H1 (cell line): Measurements from ENCODE around the gene DISC1. TPM values are rescaled to one million over a fixed set of nuclear protein-coding genes. Genes with fewer than 3 reads are reported as not detected.

ENCODE experiments used
- CTCF ChIA-PET: fragments of 300-600 bp; sonication (Branson Sonifier 250); formaldehyde crosslinking; loops from one replicate; lab custom pipeline; 2021; ENCODE audit not compliant: partially characterized antibody; lab: Charles Lee
- POLR2A ChIA-PET: fragments of 300-600 bp; sonication (Branson Sonifier 250); formaldehyde crosslinking; loops from one replicate; lab custom pipeline; 2021; ENCODE audit warnings: inconsistent platforms; ENCODE audit not compliant: partially characterized antibody; lab: Charles Lee
- DNase-seq, 2 experiments: peaks; one replicate each; pipeline versions ENCODE4 v3.0.0 to v3.0.0-alpha.2; 2010 to 2022; ENCODE audit warnings: low spot score in 2 of 2, low read depth in 1 of 2, mixed read lengths in 1 of 2
- FAIRE-seq: peaks from 2 replicates; lab custom pipeline; 2011; peaks lifted over from hg19 to GRCh38; lab: Jason Lieb, UNC
- H2AFZ ChIP-seq: 2 replicates; pipeline ENCODE4 v1.8.1; 2012; ENCODE audit warnings: low read length, inconsistent platforms
- H2AK5ac ChIP-seq: 2 replicates; pipeline ENCODE4 v1.6.1; 2013; ENCODE audit warnings: low read depth, low read length
- H2BK120ac ChIP-seq: replicated peaks from 2 replicates; pipeline ENCODE3; 2013; ENCODE audit warnings: low read depth, low read length, inconsistent platforms
- H2BK12ac ChIP-seq: 2 replicates; pipeline ENCODE4 v1.6.1; 2013; ENCODE audit warnings: low read depth, low read length
- H2BK15ac ChIP-seq: 2 replicates; pipeline ENCODE4 v1.6.1; 2013; ENCODE audit warnings: low read length
- H2BK20ac ChIP-seq: 2 replicates; pipeline ENCODE4 v1.6.1; 2013; ENCODE audit warnings: low read length
- H2BK5ac ChIP-seq: 2 replicates; pipeline ENCODE4 v1.6.1; 2013; ENCODE audit warnings: low read depth, low read length
- H3K14ac ChIP-seq: 2 replicates; pipeline ENCODE4 v1.6.1; 2013; ENCODE audit warnings: inconsistent platforms; ENCODE audit not compliant: insufficient read length
- H3K18ac ChIP-seq: 2 replicates; pipeline ENCODE4 v1.6.1; 2013; ENCODE audit warnings: low read length; ENCODE audit errors: extremely low read depth
- H3K23ac ChIP-seq: 2 replicates; pipeline ENCODE4 v1.6.1; 2013; ENCODE audit warnings: inconsistent platforms; ENCODE audit not compliant: insufficient read length
- H3K23me2 ChIP-seq: 2 replicates; pipeline ENCODE4 v1.6.1; 2013; ENCODE audit warnings: low read depth, low read length
- H3K27ac ChIP-seq: 2 replicates; pipeline ENCODE4 v1.6.1; 2011; ENCODE audit warnings: low read depth, low read length, inconsistent platforms
- H3K27me3 ChIP-seq, 4 experiments: replicated peaks in 1 of 4; 1 replicate in 1 of 4; 2 replicates in 3 of 4; pipeline versions ENCODE4 v1.6.1 to v1.8.1; 2011 to 2013; ENCODE audit warnings: low read length in 3 of 4, mild to moderate bottlenecking in 3 of 4, inconsistent platforms in 2 of 4, mixed read lengths in 2 of 4, moderate library complexity in 1 of 4; ENCODE audit not compliant: control insufficient read depth in 3 of 4, insufficient read depth in 3 of 4; ENCODE audit errors: extremely low read depth in 1 of 4
- H3K36me3 ChIP-seq, 4 experiments: 2 replicates each; pipeline versions ENCODE4 v1.6.1 to v1.8.1; 2011 to 2013; ENCODE audit warnings: mild to moderate bottlenecking in 4 of 4, low read length in 3 of 4, moderate library complexity in 2 of 4, control low read depth in 1 of 4, inconsistent platforms in 1 of 4; ENCODE audit not compliant: insufficient read depth in 4 of 4, control insufficient read depth in 2 of 4
- H3K4ac ChIP-seq: replicated peaks from 2 replicates; pipeline ENCODE3; 2013; ENCODE audit warnings: low read length, low read depth, mixed read lengths, inconsistent platforms; ENCODE audit not compliant: insufficient read length
- H3K4me1 ChIP-seq, 4 experiments: replicated peaks in 1 of 4; 1 replicate in 1 of 4; 2 replicates in 3 of 4; pipeline versions ENCODE4 v1.6.1 to v1.8.1; 2011 to 2013; ENCODE audit warnings: low read length in 3 of 4, inconsistent platforms in 2 of 4, mixed read lengths in 1 of 4; ENCODE audit not compliant: insufficient read depth in 4 of 4, control insufficient read depth in 3 of 4
- H3K4me2 ChIP-seq, 2 experiments: 2 replicates each; pipeline versions ENCODE4 v1.6.1 to v1.8.1; 2011 to 2013; ENCODE audit warnings: low read depth in 2 of 2, low read length in 2 of 2, control low read depth in 1 of 2, inconsistent platforms in 1 of 2, mild to moderate bottlenecking in 1 of 2; ENCODE audit not compliant: insufficient read depth in 1 of 2
- H3K4me3 ChIP-seq, 4 experiments: fragments of 200-600, 300-600 bp in 1 of 4; sonication (generic), shearing (Covaris generic), sonication (Bioruptor Twin) in 1 of 4; 2 replicates each; pipeline versions ENCODE4 v1.5.1 to v1.8.1; 2011 to 2016; ENCODE audit warnings: low read length in 4 of 4, low read depth in 3 of 4, control low read depth in 2 of 4, inconsistent platforms in 2 of 4, mild to moderate bottlenecking in 2 of 4, mixed read lengths in 1 of 4, moderate library complexity in 1 of 4; ENCODE audit not compliant: insufficient read depth in 2 of 4; ENCODE audit errors: extremely low read depth in 1 of 4
- H3K56ac ChIP-seq: replicated peaks from 2 replicates; pipeline ENCODE3; 2013; ENCODE audit warnings: low read depth, mild to moderate bottlenecking, mixed read lengths, low read length, inconsistent platforms; ENCODE audit not compliant: insufficient read length
- H3K79me1 ChIP-seq: 2 replicates; pipeline ENCODE4 v1.6.1; 2013; ENCODE audit warnings: low read depth, low read length, control low read depth
- H3K79me2 ChIP-seq, 2 experiments: 2 replicates each; pipeline versions ENCODE4 v1.6.1 to v1.8.1; 2012 to 2013; ENCODE audit warnings: low read length in 2 of 2, mild to moderate bottlenecking in 2 of 2, inconsistent platforms in 1 of 2; ENCODE audit not compliant: insufficient read depth in 2 of 2, control insufficient read depth in 1 of 2
- H3K9ac ChIP-seq, 4 experiments: replicated peaks in 1 of 4; 1 replicate in 1 of 4; 2 replicates in 3 of 4; pipeline versions ENCODE4 v1.6.1 to v1.8.1; 2011 to 2013; ENCODE audit warnings: low read depth in 3 of 4, low read length in 3 of 4, control low read depth in 2 of 4, mild to moderate bottlenecking in 2 of 4, moderate library complexity in 2 of 4, inconsistent platforms in 1 of 4; ENCODE audit errors: extremely low read depth in 1 of 4
- H3K9me3 ChIP-seq, 2 experiments: 2 replicates each; pipeline versions ENCODE4 v1.6.1 to v1.8.1; 2012 to 2013; ENCODE audit warnings: mild to moderate bottlenecking in 2 of 2, moderate library complexity in 2 of 2, control low read depth in 1 of 2, inconsistent platforms in 1 of 2, low read depth in 1 of 2, low read length in 1 of 2, mixed read lengths in 1 of 2; ENCODE audit not compliant: insufficient read depth in 2 of 2
- H4K20me1 ChIP-seq, 2 experiments: replicated peaks in 1 of 2; 2 replicates each; pipeline versions ENCODE3 to v1.8.1; 2011 to 2013; ENCODE audit warnings: inconsistent platforms in 2 of 2, low read length in 2 of 2, mild to moderate bottlenecking in 1 of 2; ENCODE audit not compliant: insufficient read depth in 2 of 2, control insufficient read depth in 1 of 2
- H4K5ac ChIP-seq: 2 replicates; pipeline ENCODE4 v1.6.1; 2013; ENCODE audit warnings: low read length, low read depth, mixed read lengths, inconsistent platforms; ENCODE audit not compliant: insufficient read length
- H4K8ac ChIP-seq: 2 replicates; pipeline ENCODE4 v1.8.0; 2013; ENCODE audit warnings: mild to moderate bottlenecking, moderate library complexity, low read length, inconsistent platforms; ENCODE audit not compliant: insufficient read depth; ENCODE audit errors: extremely low read depth
- H4K91ac ChIP-seq: replicated peaks from 2 replicates; pipeline ENCODE3; 2013; ENCODE audit warnings: low read length, mixed read lengths, inconsistent platforms; ENCODE audit not compliant: insufficient read length
- CEBPB ChIP-seq: IDR thresholded peaks from 2 replicates; pipeline ENCODE4 v1.6.1; 2012; ENCODE audit warnings: low read depth, low read length
- CHD2 ChIP-seq: IDR thresholded peaks from 2 replicates; pipeline ENCODE4 v1.6.1; 2012; ENCODE audit warnings: low read length, improper control_type of control experiment
- CTCF ChIP-seq, 3 experiments: IDR thresholded peaks; 1 replicate in 2 of 3; 2 replicates in 1 of 3; pipeline versions ENCODE4 v1.5.1 to v1.6.1; 2011; ENCODE audit warnings: low read length in 3 of 3, mild to moderate bottlenecking in 3 of 3, inconsistent platforms in 2 of 3, low read depth in 1 of 3, moderate library complexity in 1 of 3; ENCODE audit not compliant: insufficient read depth in 1 of 3; ENCODE audit errors: control extremely low read depth in 1 of 3
- KDM1A ChIP-seq: fragments of 200-600, 300-600 bp; sonication (generic); IDR thresholded peaks from 2 replicates; pipeline ENCODE4 v1.7.1; 2016; ENCODE audit warnings: mild to moderate bottlenecking, low read length, borderline replicate concordance
- KDM5A ChIP-seq: fragments of 200-600 bp; IDR thresholded peaks from 2 replicates; pipeline ENCODE4 v1.7.1; 2012; ENCODE audit warnings: mild to moderate bottlenecking, low read length, inconsistent platforms, mixed read lengths
- NANOG ChIP-seq: IDR thresholded peaks from 2 replicates; pipeline ENCODE4 v1.6.1; 2011; ENCODE audit warnings: low read length, low read depth, mild to moderate bottlenecking, inconsistent platforms; ENCODE audit not compliant: insufficient read depth, poor library complexity, severe bottlenecking
- PHF8 ChIP-seq: fragments of 200-600 bp; sonication (generic); conservative IDR thresholded peaks from 2 replicates; pipeline ENCODE4 v1.7.1; 2012; ENCODE audit warnings: low read depth, mild to moderate bottlenecking, inconsistent platforms, low read length, moderate library complexity
- RBBP5 ChIP-seq: IDR thresholded peaks from 2 replicates; pipeline ENCODE4 v1.7.1; 2012; ENCODE audit warnings: low read depth, mild to moderate bottlenecking, inconsistent platforms, low read length, moderate library complexity, borderline replicate concordance
- SP2 ChIP-seq: IDR thresholded peaks from 2 replicates; pipeline ENCODE4 v1.6.1; 2012; ENCODE audit warnings: mild to moderate bottlenecking, low read length, inconsistent platforms
- SRF ChIP-seq: IDR thresholded peaks from 2 replicates; pipeline ENCODE4 v1.6.1; 2011; ENCODE audit warnings: mild to moderate bottlenecking, low read depth, low read length, moderate library complexity
- WGBS, 2 experiments: shearing (Covaris generic) in 1 of 2; methylation state at CpG; one replicate each; pipeline versions ENCODE4 v1.1.6 to v1.1.7; 2013 to 2015; ENCODE audit warnings: low lambda C conversion rate in 2 of 2, mixed read lengths in 2 of 2, inconsistent platforms in 1 of 2, low coverage in 1 of 2, missing lambda C conversion rate in 1 of 2; ENCODE audit not compliant: insufficient replicate concordance in 2 of 2, insufficient coverage in 1 of 2, insufficient read length in 1 of 2; ENCODE audit errors: extremely low coverage in 1 of 2, missing lambda C conversion rate in 1 of 2; 5-methylcytosine and 5-hydroxymethylcytosine counted together
- polyA plus RNA-seq, 7 experiments: library from polyadenylated mRNA; depleted of rRNA in 3 of 7; stranded (reverse) in 5 of 7; unstranded in 2 of 7; fragments of >200 nt in 5 of 7; fragments of 200-250 nt in 2 of 7; gene quantifications; 1 replicate in 5 of 7; 2 replicates in 1 of 7; 4 replicates in 1 of 7; pipeline versions ENCODE4 v1.2.1 to v1.2.3, GENCODE V29; 2011 to 2013; ENCODE audit warnings: missing spikeins in 2 of 7, mixed read lengths in 2 of 7
- total RNA-seq: library from RNA; stranded (reverse); fragmentation: NEBNext Ultra II Directional; extraction: Animal tissue kit (Norgen Biotek cat#: 25700); gene quantifications from 2 replicates; pipeline ENCODE4 v1.2.1, GENCODE V29; 2021
- TF ChIP-seq, protein P1 (sequence below): IDR thresholded peaks from 2 replicates; pipeline ENCODE4 v1.6.1; 2012; ENCODE audit warnings: inconsistent platforms

The DISC1 gene
- total and polyA plus RNA-seq, 2 of the 8 experiments (the other 6 are each of a cell fraction or from before 2014, with no cell fraction given) = 1.1 to 3.5 TPM

GRCh38 chr1:231926340-231926739 is 299.8 kb downstream of the DISC1 start:
- Histone ChIP-seq H3K27ac (no peak overlapping the region), H3K27me3 (no peaks in the 10 kb centered on the region; a peak in 1 of 7 replicates), H3K4me1 (peaks cover 0 to 5% (median 1%) of the 10 kb centered on the region in 4 experiments; a peak in 1 of 7 replicates), H3K56ac (no peak overlapping the region), H4K20me1 (no peaks in the 10 kb centered on the region), H3K36me3 (no peaks in the 10 kb centered on the region), H2BK12ac (no peak overlapping the region), H2BK120ac (no peak overlapping the region), H3K9me3 (peaks cover 0 to under 1% of the 10 kb centered on the region in 2 experiments; a peak in 1 of 4 replicates), H3K79me1 (no peaks in the 10 kb centered on the region), H3K18ac (no peak overlapping the region), H3K23me2 (no peaks in the 10 kb centered on the region), H2BK15ac (no peak overlapping the region), H2BK5ac (no peak overlapping the region), H3K4ac (no peak overlapping the region), H3K4me2 (no peak overlapping the region), H2AK5ac (no peak overlapping the region), H3K23ac (no peak overlapping the region), H2AFZ (no peak overlapping the region), H3K79me2 (no peaks in the 10 kb centered on the region), H4K5ac (no peak overlapping the region), H3K9ac (no peak overlapping the region), H2BK20ac (no peak overlapping the region), H3K14ac (no peak overlapping the region), H4K8ac (no peak overlapping the region), H3K4me3 (no peak overlapping the region), H4K91ac (no peak overlapping the region)
- DNase-seq = no peak
- TF ChIP-seq, protein P1, sequence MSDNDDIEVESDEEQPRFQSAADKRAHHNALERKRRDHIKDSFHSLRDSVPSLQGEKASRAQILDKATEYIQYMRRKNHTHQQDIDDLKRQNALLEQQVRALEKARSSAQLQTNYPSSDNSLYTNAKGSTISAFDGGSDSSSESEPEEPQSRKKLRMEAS = no peak
- TF ChIP-seq CEBPB (no peak), SRF (no peak), CHD2 (no peak), NANOG (no peak), CTCF (IDR thresholded peaks at IDR 0.05; ENCODE audit: control extremely low read depth in 1 of 3, insufficient read depth in 1 of 3, low read depth in 1 of 3, low read length in 3 of 3) (no peak), SP2 (no peak), KDM1A (no peak), KDM5A (no peak), PHF8 (no peak), RBBP5 (no peak)
- WGBS, 2 experiments = 86% methylated on average over 1 of the region's 1 CpG; no CpG with 5 or more reads in 1 of the 2 experiments
- POLR2A ChIA-PET = interaction anchor here (1.1 kb wide), 1 partner anchor 206 kb away, joined by 3 read pairs; no protein-coding TSS in a partner anchor
- FAIRE-seq = no peak
- CTCF ChIA-PET = no interaction called here
